GM18499 (cell line): Measurements from ENCODE around the gene FBXL5.
A peak's percentile ranks its signal among the peaks of the same experiment; 100 is the strongest.

Source experiments
- ATAC-seq: cut with Tn5 transposase; IDR thresholded peaks from one replicate; pipeline ENCODE4 v1.9.1; 2021; ENCODE audit warnings: moderate number of reproducible peaks; ENCODE audit not compliant: insufficient read depth, unreplicated experiment

FBXL5 gene

GRCh38 chr4:15655223-15656037 lies at the start of gene FBXL5:
TSS of gene FBXL5 (minus strand) at chr4:15655357. CDS start at chr4:15655287, 70 bp downstream.
- ATAC-seq, result peak; percentile 37

- ATAC-seq, result no peak
These were observed 49.0 kb upstream of the FBXL5 start for GRCh38 chr4:15704129-15704528.

- ATAC-seq, result no peak
These were observed 48.3 kb upstream of the FBXL5 start for GRCh38 chr4:15703439-15703838.

- no peak for ATAC-seq
These were observed 47.8 kb upstream of the FBXL5 start, which contains the start of gene BST1 for GRCh38 chr4:15702941-15703403. TSS of gene BST1 (plus strand) at chr4:15703065. CDS start at chr4:15703145, 80 bp downstream.

GRCh38 chr4:15696866-15697265 lies 41.7 kb upstream of the FBXL5 start:
- no peak for ATAC-seq

- ATAC-seq, result no peak
These were observed 40.6 kb upstream of the FBXL5 start for GRCh38 chr4:15695729-15696128.

- ATAC-seq, result no peak
These were observed 40.1 kb upstream of the FBXL5 start for GRCh38 chr4:15695240-15695699.

- ATAC-seq, result no peak
These were observed 39.3 kb upstream of the FBXL5 start for GRCh38 chr4:15694431-15694830.

GRCh38 chr4:15692602-15693001 lies 37.4 kb upstream of the FBXL5 start:
- no peak for ATAC-seq

- ATAC-seq, result no peak
These were observed 36.4 kb upstream of the FBXL5 start for GRCh38 chr4:15691346-15692135.

- ATAC-seq, result no peak
These were observed 35.1 kb upstream of the FBXL5 start for GRCh38 chr4:15690020-15690809.

- ATAC-seq, result no peak
These were observed 34.4 kb upstream of the FBXL5 start for GRCh38 chr4:15689540-15689939.

- no peak for ATAC-seq
These were observed 32.9 kb upstream of the FBXL5 start for GRCh38 chr4:15688051-15688450.

GRCh38 chr4:15684498-15684897 lies 29.3 kb upstream of the FBXL5 start:
- no peak for ATAC-seq

- no peak for ATAC-seq
These were observed 28.0 kb upstream of the FBXL5 start for GRCh38 chr4:15683143-15683495.

GRCh38 chr4:15682242-15683142 lies 27.3 kb upstream of the FBXL5 start:
- ATAC-seq, result peak; percentile 7

GRCh38 chr4:15681372-15682241 lies 26.4 kb upstream of the FBXL5 start, which contains the start of gene FAM200B:
TSS of gene FAM200B (plus strand) at chr4:15681827. CDS start at chr4:15686978, 5,151 bp downstream.
- ATAC-seq, result peak; percentile 77

GRCh38 chr4:15681067-15681371 lies 25.9 kb upstream of the FBXL5 start:
- no peak for ATAC-seq
